Neuronal stem cell (in vitro differentiated cells): ENCODE measurements around the gene PDZD11.
"Not testable (repeated sequence)": the region's sequence is repeated elsewhere in the genome, so short reads cannot be mapped to it uniquely, and the experiment has no call there.

Source experiments
- DNase-seq: peaks from one replicate; pipeline ENCODE4 v3.0.0-alpha.2; 2013; ENCODE audit warnings: low spot score
- H2AFZ ChIP-seq: one replicate; pipeline ENCODE4 v1.6.1; 2013; ENCODE audit warnings: mild to moderate bottlenecking, low read length, inconsistent platforms
- H2AK5ac ChIP-seq: 2 replicates; pipeline ENCODE4 v1.6.1; 2013; ENCODE audit warnings: low read depth, mild to moderate bottlenecking, inconsistent platforms, low read length, moderate library complexity, mixed read lengths
- H2BK120ac ChIP-seq: 2 replicates; pipeline ENCODE4 v1.6.1; 2013; ENCODE audit warnings: low read depth, mild to moderate bottlenecking, inconsistent platforms, low read length, moderate library complexity, mixed read lengths
- H2BK12ac ChIP-seq: one replicate; pipeline ENCODE4 v1.6.1; 2013; ENCODE audit warnings: low read length, inconsistent platforms
- H2BK15ac ChIP-seq: 2 replicates; pipeline ENCODE4 v1.6.1; 2013; ENCODE audit warnings: mild to moderate bottlenecking, low read length, inconsistent platforms, mixed read lengths
- H2BK5ac ChIP-seq: one replicate; pipeline ENCODE4 v1.6.1; 2013; ENCODE audit warnings: inconsistent platforms, mild to moderate bottlenecking, low read length, moderate library complexity
- H3K14ac ChIP-seq: one replicate; pipeline ENCODE4 v1.6.1; 2013; ENCODE audit warnings: low read length, inconsistent platforms
- H3K18ac ChIP-seq: 2 replicates; pipeline ENCODE4 v1.6.1; 2013; ENCODE audit warnings: low read length, inconsistent platforms
- H3K23ac ChIP-seq: 2 replicates; pipeline ENCODE4 v1.6.1; 2013; ENCODE audit warnings: low read depth, mild to moderate bottlenecking, mixed read lengths, low read length, inconsistent platforms; ENCODE audit not compliant: poor library complexity
- H3K27ac ChIP-seq: replicated peaks from 3 replicates; pipeline ENCODE4 v1.5.1; 2013; ENCODE audit warnings: low read length, inconsistent platforms
- H3K27me3 ChIP-seq, 3 experiments: 2 replicates each; pipeline ENCODE4 v1.6.1; 2013; ENCODE audit warnings: low read length in 3 of 3, mild to moderate bottlenecking in 2 of 3, inconsistent platforms in 1 of 3, low read depth in 1 of 3, mixed read lengths in 1 of 3, moderate library complexity in 1 of 3; ENCODE audit not compliant: control insufficient read depth in 3 of 3, insufficient read depth in 3 of 3
- H3K36me3 ChIP-seq, 2 donors: replicated peaks in 1 of 2; 2 replicates each; pipeline ENCODE4 v1.6.1; 2013; ENCODE audit warnings: low read length in 2 of 2; ENCODE audit not compliant: control insufficient read depth in 2 of 2, insufficient read depth in 2 of 2
- H3K4ac ChIP-seq: 2 replicates; pipeline ENCODE4 v1.6.1; 2013; ENCODE audit warnings: inconsistent platforms, mild to moderate bottlenecking, low read length, moderate library complexity
- H3K4me1 ChIP-seq, 2 donors: 1 replicate in 1 of 2; 2 replicates in 1 of 2; pipeline ENCODE4 v1.6.1; 2013; ENCODE audit warnings: low read length in 2 of 2, low read depth in 1 of 2; ENCODE audit not compliant: control insufficient read depth in 2 of 2, insufficient read depth in 1 of 2
- H3K4me2 ChIP-seq: one replicate; pipeline ENCODE4 v1.6.1; 2013; ENCODE audit warnings: mild to moderate bottlenecking, low read length, inconsistent platforms; ENCODE audit not compliant: insufficient read depth, poor library complexity, severe bottlenecking
- H3K4me3 ChIP-seq, 2 donors: 2 replicates each; pipeline ENCODE4 v1.5.1; 2013; ENCODE audit warnings: low read length in 2 of 2, mild to moderate bottlenecking in 2 of 2, inconsistent platforms in 1 of 2, moderate library complexity in 1 of 2
- H3K79me1 ChIP-seq: one replicate; pipeline ENCODE4 v1.6.1; 2013; ENCODE audit warnings: low read depth, mild to moderate bottlenecking, inconsistent platforms, low read length, moderate library complexity
- H3K9ac ChIP-seq: one replicate; pipeline ENCODE4 v1.6.1; 2013; ENCODE audit warnings: mild to moderate bottlenecking, low read depth, low read length, inconsistent platforms; ENCODE audit not compliant: poor library complexity
- H3K9me3 ChIP-seq, 2 donors: replicated peaks in 1 of 2; 2 replicates each; pipeline versions ENCODE3 to v1.6.1; 2013; ENCODE audit warnings: low read length in 2 of 2, mild to moderate bottlenecking in 2 of 2, inconsistent platforms in 1 of 2, low read depth in 1 of 2, mixed read lengths in 1 of 2, moderate library complexity in 1 of 2; ENCODE audit not compliant: control insufficient read depth in 2 of 2, insufficient read depth in 1 of 2
- H4K8ac ChIP-seq: one replicate; pipeline ENCODE4 v1.6.1; 2013; ENCODE audit warnings: low read depth, mild to moderate bottlenecking, inconsistent platforms, low read length, moderate library complexity
- H4K91ac ChIP-seq: one replicate; pipeline ENCODE4 v1.6.1; 2013; ENCODE audit warnings: low read length, low read depth, mild to moderate bottlenecking, inconsistent platforms; ENCODE audit not compliant: poor library complexity
- WGBS, 2 donors: extraction: QIAGEN DNeasy Blood & Tissue Kit; methylation state at CpG; one replicate each; pipeline ENCODE4 v1.1.7; 2013; ENCODE audit warnings: missing lambda C conversion rate in 2 of 2, mixed read lengths in 1 of 2; ENCODE audit not compliant: insufficient read length in 2 of 2, insufficient replicate concordance in 1 of 2; ENCODE audit errors: extremely low coverage in 2 of 2; 5-methylcytosine and 5-hydroxymethylcytosine counted together

Gene PDZD11

DNA sequence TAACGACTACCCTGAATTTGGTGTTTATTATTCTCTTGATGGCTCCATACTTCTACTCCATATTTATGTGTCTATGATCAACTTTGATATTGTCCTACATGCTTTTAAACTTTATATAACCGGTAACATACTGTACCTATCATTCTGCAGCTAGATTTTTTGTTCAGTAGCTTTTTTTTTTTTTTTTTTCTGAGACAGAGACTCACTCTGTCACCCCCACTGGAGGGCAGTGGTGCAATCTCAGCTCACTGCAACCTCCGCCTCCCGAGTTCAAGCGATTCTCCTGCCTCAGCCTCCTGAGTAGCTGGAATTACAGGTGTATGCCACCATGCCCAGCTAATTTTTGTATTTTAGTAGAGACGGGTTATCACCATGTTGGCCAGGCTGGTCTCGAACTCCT, 15.7 kb downstream of the PDZD11 start:
- H3K36me3 ChIP-seq: not testable (repeated sequence)

GRCh38 chrX:70268034-70268433, 21.7 kb downstream of the PDZD11 start, which contains the start of gene ARR3:
TSS of gene ARR3 (plus strand) at chrX:70268334. CDS start at chrX:70269386, 1,052 bp downstream.
- no peak within 1 kb of the TSS for H2BK5ac ChIP-seq
- H2AK5ac ChIP-seq: no peak within 1 kb of the TSS
- DNase-seq: no peak
- no peaks in the 10 kb centered on the region for H3K36me3 ChIP-seq
- no peak within 1 kb of the TSS for H2BK120ac ChIP-seq
- no peaks in the 10 kb centered on the region for H3K4me1 ChIP-seq
- H2BK15ac ChIP-seq: no peak within 1 kb of the TSS
- H4K91ac ChIP-seq: no peak within 1 kb of the TSS
- H3K18ac ChIP-seq: no peak within 1 kb of the TSS
- no peak within 1 kb of the TSS for H2AFZ ChIP-seq
- H3K79me1 ChIP-seq: no peaks in the 10 kb centered on the region
- H3K9me3 ChIP-seq: no peaks in the 10 kb centered on the region
- no peak within 1 kb of the TSS for H3K14ac ChIP-seq
- H3K4ac ChIP-seq: no peak within 1 kb of the TSS
- H2BK12ac ChIP-seq: no peak within 1 kb of the TSS
- H3K27me3 ChIP-seq: no peaks in the 10 kb centered on the region
- H3K23ac ChIP-seq: no peak within 1 kb of the TSS
- H3K27ac ChIP-seq: no peak within 1 kb of the TSS
- H4K8ac ChIP-seq: no peak within 1 kb of the TSS
- no peak within 1 kb of the TSS for H3K4me2 ChIP-seq
- H3K4me3 ChIP-seq: no peak within 1 kb of the TSS
- no peak within 1 kb of the TSS for H3K9ac ChIP-seq

More for the DNA sequence above, 15.7 kb downstream of the PDZD11 start:
- H3K27me3 ChIP-seq, H3K23ac ChIP-seq, H3K4me2 ChIP-seq, H2BK5ac ChIP-seq, H2BK12ac ChIP-seq, H2BK15ac ChIP-seq, DNase-seq, H3K4me3 ChIP-seq, H3K79me1 ChIP-seq, H4K91ac ChIP-seq, H3K4ac ChIP-seq, H3K9ac ChIP-seq, H3K27ac ChIP-seq, H3K14ac ChIP-seq, H2AFZ ChIP-seq, H2AK5ac ChIP-seq, H3K4me1 ChIP-seq, H2BK120ac ChIP-seq, H3K18ac ChIP-seq, H3K9me3 ChIP-seq, H4K8ac ChIP-seq: not testable (repeated sequence)
- WGBS, 2 donors: no CpG with 5 or more reads among the region's 7 CpGs

DNA sequence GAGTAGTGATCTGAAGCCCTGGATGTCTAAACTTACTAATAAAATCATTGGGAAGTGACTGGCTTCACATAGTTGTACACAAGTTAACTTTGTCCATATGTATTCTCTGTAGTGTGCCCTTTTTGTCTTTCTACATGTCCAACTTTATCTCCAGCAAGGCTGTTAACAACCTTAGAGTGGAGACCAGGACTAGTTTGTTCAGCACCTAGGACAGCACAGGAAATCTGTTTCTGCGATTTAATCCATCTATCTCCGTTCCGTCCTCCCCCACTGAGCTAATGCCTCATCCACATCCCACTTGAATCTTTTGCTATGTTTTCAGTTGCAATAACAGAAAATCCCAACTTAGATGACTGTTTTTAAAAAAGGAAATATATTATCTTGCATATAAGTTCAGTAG, 24.9 kb downstream of the PDZD11 start:
- H3K27me3 ChIP-seq: peaks cover 0 to 2% (median 0%) of the 10 kb centered on the region in 3 experiments
- no peak overlapping the region for H3K27ac ChIP-seq
- no peak overlapping the region for H4K91ac ChIP-seq
- H2BK15ac ChIP-seq: no peak overlapping the region
- H2BK12ac ChIP-seq: no peak overlapping the region
- no peak for DNase-seq
- no peaks in the 10 kb centered on the region for H3K4me1 ChIP-seq
- H3K14ac ChIP-seq: no peak overlapping the region
- no peak overlapping the region for H3K4me2 ChIP-seq
- no CpG with 5 or more reads among the region's 3 CpGs for WGBS, 2 donors
- no peak overlapping the region for H3K18ac ChIP-seq
- H3K36me3 ChIP-seq: no peaks in the 10 kb centered on the region
- H2AK5ac ChIP-seq: no peak overlapping the region
- H3K4ac ChIP-seq: no peak overlapping the region
- H3K4me3 ChIP-seq: no peak overlapping the region
- no peak overlapping the region for H3K23ac ChIP-seq
- H3K9me3 ChIP-seq: no peaks in the 10 kb centered on the region
- H3K79me1 ChIP-seq: no peaks in the 10 kb centered on the region
- H3K9ac ChIP-seq: no peak overlapping the region
- no peak overlapping the region for H4K8ac ChIP-seq
- no peak overlapping the region for H2BK5ac ChIP-seq
- no peak overlapping the region for H2AFZ ChIP-seq
- no peak overlapping the region for H2BK120ac ChIP-seq

- Histone ChIP-seq H3K27ac (no peak overlapping the region), H2BK120ac (no peak overlapping the region), H3K79me1 (no peaks in the 10 kb centered on the region), H4K91ac (no peak overlapping the region), H2BK15ac (no peak overlapping the region), H3K4me3 (no peak overlapping the region), H3K9me3 (no peaks in the 10 kb centered on the region), H3K18ac (no peak overlapping the region), H2AK5ac (no peak overlapping the region), H2AFZ (peak overlapping the region; percentile 79), H3K23ac (no peak overlapping the region), H3K27me3 (peaks cover 0 to 2% (median 0%) of the 10 kb centered on the region in 3 experiments), H3K36me3 (no peaks in the 10 kb centered on the region), H3K4ac (no peak overlapping the region), H3K4me1 (no peaks in the 10 kb centered on the region), H3K14ac (no peak overlapping the region), H3K9ac (no peak overlapping the region), H3K4me2 (no peak overlapping the region), H4K8ac (no peak overlapping the region), H2BK12ac (no peak overlapping the region), H2BK5ac (no peak overlapping the region)
- DNase-seq: peak; percentile 9
- no CpG with 5 or more reads among the region's 7 CpGs for WGBS, 2 donors
Measured at GRCh38 chrX:70262952-70263567, 26.7 kb downstream of the PDZD11 start.
